ENCODE results near the gene KATNAL1.

Gene KATNAL1

GRCh38 chr13:30163441-30163840 lies 143.9 kb downstream of the KATNAL1 start:
- no peak overlapping the region for H3K27ac ChIP-seq
- no peaks in the 10 kb centered on the region for H3K9me3 ChIP-seq (ENCODE audit: severe bottlenecking)
- no peaks in the 10 kb centered on the region for H3K27me3 ChIP-seq (ENCODE audit: insufficient read depth, low read depth, severe bottlenecking)
- DNase-seq = no peak
- H3K36me3 ChIP-seq = no peaks in the 10 kb centered on the region
- no peak overlapping the region for H3K4me3 ChIP-seq (ENCODE audit: low read depth, low read length)
- no peak for TF ChIP-seq CTCF (IDR thresholded peaks at IDR 0.05; ENCODE audit: low read depth, low read length)

- TF ChIP-seq CTCF (IDR thresholded peaks at IDR 0.05; ENCODE audit: low read depth, low read length) = no peak
- no peak overlapping the region for H3K4me3 ChIP-seq (ENCODE audit: low read depth, low read length)
- no peaks in the 10 kb centered on the region for H3K9me3 ChIP-seq (ENCODE audit: severe bottlenecking)
- no peak for DNase-seq
- H3K27me3 ChIP-seq (ENCODE audit: insufficient read depth, low read depth, severe bottlenecking) = no peaks in the 10 kb centered on the region
- no peaks in the 10 kb centered on the region for H3K36me3 ChIP-seq
- no peak overlapping the region for H3K27ac ChIP-seq
Observed at GRCh38 chr13:30159446-30159839, 147.9 kb downstream of the KATNAL1 start.

- Histone ChIP-seq H3K9me3 (ENCODE audit: severe bottlenecking) (no peaks in the 10 kb centered on the region), H3K27me3 (ENCODE audit: insufficient read depth, low read depth, severe bottlenecking) (no peaks in the 10 kb centered on the region), H3K4me3 (ENCODE audit: low read depth, low read length) (no peak overlapping the region), H3K36me3 (no peaks in the 10 kb centered on the region), H3K27ac (no peak overlapping the region)
- peak; percentile 29; the same call in 1 of the 2 replicates for TF ChIP-seq CTCF (IDR thresholded peaks at IDR 0.05; ENCODE audit: low read depth, low read length)
- DNase-seq = no peak
Observed at GRCh38 chr13:30158774-30159445, 148.4 kb downstream of the KATNAL1 start.

- no peaks in the 10 kb centered on the region for H3K36me3 ChIP-seq
- H3K9me3 ChIP-seq (ENCODE audit: severe bottlenecking) = no peaks in the 10 kb centered on the region
- no peak overlapping the region for H3K4me3 ChIP-seq (ENCODE audit: low read depth, low read length)
- H3K27ac ChIP-seq = no peak overlapping the region
- DNase-seq = no peak
- no peak for TF ChIP-seq CTCF (IDR thresholded peaks at IDR 0.05; ENCODE audit: low read depth, low read length)
- H3K27me3 ChIP-seq (ENCODE audit: insufficient read depth, low read depth, severe bottlenecking) = no peaks in the 10 kb centered on the region
Observed at GRCh38 chr13:30157616-30157993, 149.7 kb downstream of the KATNAL1 start.

GRCh38 chr13:30156826-30157615 lies 150.3 kb downstream of the KATNAL1 start:
- H3K27me3 ChIP-seq (ENCODE audit: insufficient read depth, low read depth, severe bottlenecking) = no peaks in the 10 kb centered on the region
- H3K9me3 ChIP-seq (ENCODE audit: severe bottlenecking) = no peaks in the 10 kb centered on the region
- no peak overlapping the region for H3K4me3 ChIP-seq (ENCODE audit: low read depth, low read length)
- no peak overlapping the region for H3K27ac ChIP-seq
- no peak for DNase-seq
- TF ChIP-seq CTCF (IDR thresholded peaks at IDR 0.05; ENCODE audit: low read depth, low read length) = no peak
- no peaks in the 10 kb centered on the region for H3K36me3 ChIP-seq
